Caki2 (cell line): ENCODE measurements around the gene TUBG1. TPM values are rescaled to one million over a fixed set of nuclear protein-coding genes. Genes with fewer than 3 reads are reported as not detected.
"Not testable (repeated sequence)": the region's sequence is repeated elsewhere in the genome, so short reads cannot be mapped to it uniquely, and the experiment has no call there.

ENCODE experiments used
- DNase-seq: peaks from one replicate; pipeline ENCODE4 v3.0.0-alpha.2; 2015; ENCODE audit warnings: low read depth
- in situ Hi-C: cut with HindIII; loops from 2 replicates; pipeline ENCODE4 v1.10.0; 2016; ENCODE audit warnings: low sequenced_read_pairs, low pct_unique_long_range_greater_than_20kb, mixed read lengths
- total RNA-seq: library from RNA; depleted of rRNA; stranded (reverse); fragments of >200 nt; shearing (Covaris generic); gene quantifications from 2 replicates; pipeline ENCODE4 v1.2.3, GENCODE V29; 2014; ENCODE audit warnings: low replicate concordance

TUBG1 gene
- total RNA-seq, 1 experiment from 2014 or later = 76.6 TPM

DNA sequence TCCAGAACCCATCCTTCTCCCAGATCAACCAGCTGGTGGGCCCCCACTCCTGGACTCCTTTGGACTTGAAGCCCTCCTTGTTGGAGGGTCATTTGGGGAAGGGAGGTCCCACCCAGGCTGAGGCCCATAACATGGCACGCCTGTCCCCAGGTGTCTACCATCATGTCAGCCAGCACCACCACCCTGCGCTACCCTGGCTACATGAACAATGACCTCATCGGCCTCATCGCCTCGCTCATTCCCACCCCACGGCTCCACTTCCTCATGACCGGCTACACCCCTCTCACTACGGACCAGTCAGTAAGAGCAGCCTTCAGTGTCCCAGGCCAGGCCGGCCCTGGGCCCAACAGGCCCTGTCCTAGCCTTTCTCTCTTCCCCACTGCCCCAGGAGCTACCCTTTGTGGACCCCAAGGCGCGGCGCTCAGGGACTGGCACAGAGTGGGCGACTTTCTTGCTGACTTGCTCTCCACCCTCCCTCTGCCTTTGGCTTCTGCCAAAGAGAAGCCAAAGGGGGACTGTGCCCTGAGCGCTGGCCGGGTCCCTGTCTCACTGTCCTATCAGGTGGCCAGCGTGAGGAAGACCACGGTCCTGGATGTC, 4.3 kb downstream of the TUBG1 start:
- in situ Hi-C loops = loop anchor here (25.0 kb wide), 1 partner anchor 124 kb away; the partner anchor contains the start of gene EZH1
- DNase-seq = no peak

- no peak for DNase-seq
- in situ Hi-C loops = loop anchor here (25.0 kb wide), 1 partner anchor 119 kb away; the partner anchor contains the start of gene EZH1
Observed at GRCh38 chr17:42617956-42618431, 8.5 kb downstream of the TUBG1 start.

- in situ Hi-C loops = loop anchor here (25.0 kb wide), 1 partner anchor 119 kb away; the partner anchor contains the start of gene EZH1
Observed at GRCh38 chr17:42618442-42619150, 9.1 kb downstream of the TUBG1 start.

DNA sequence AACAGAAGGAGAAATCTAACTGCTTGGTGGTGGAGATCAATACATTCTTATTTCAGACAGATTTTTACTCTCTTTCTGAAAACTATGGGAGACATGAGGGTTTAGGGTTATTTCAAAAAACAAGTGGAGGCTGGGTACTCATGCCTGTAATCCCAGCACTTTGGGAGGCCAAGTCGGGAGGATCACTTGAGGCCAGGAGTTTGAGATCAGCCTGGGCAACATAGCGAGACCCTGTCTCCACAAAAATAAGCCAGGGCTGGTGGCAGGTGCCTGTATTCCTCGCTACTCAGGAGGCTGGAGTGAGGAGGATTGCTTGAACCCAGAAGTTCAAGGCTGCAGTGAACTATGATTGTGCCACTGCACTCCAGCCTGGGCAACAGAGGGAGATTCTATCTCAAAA, 12.5 kb downstream of the TUBG1 start:
- in situ Hi-C loops = loop anchor here (25.0 kb wide), 1 partner anchor 115 kb away; the partner anchor contains the start of gene EZH1
- not testable (repeated sequence) for DNase-seq

More at GRCh38 chr17:42618442-42619150, 9.1 kb downstream of the TUBG1 start:
- DNase-seq = peak; percentile 59

DNA sequence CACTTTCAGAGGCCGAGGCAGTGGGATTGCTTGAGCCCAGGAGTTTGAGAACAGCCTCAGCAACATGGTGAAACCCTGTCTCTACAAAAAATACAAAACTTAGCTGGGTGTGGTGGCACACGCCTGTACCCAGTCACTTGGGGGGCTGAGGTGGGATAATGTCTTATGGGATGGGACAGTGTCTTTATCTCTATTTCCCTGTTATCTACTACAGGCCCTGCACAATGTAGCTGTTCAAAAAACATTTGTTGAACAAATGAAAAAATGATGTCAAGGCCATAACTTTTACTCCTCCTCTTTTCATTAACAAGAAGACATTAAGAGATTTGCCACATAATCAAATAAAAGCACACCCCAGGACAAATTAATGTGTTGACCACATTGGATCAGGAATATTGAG, 13.8 kb downstream of the TUBG1 start:
- no peak for DNase-seq
- in situ Hi-C loops = loop anchor here (25.0 kb wide), 1 partner anchor 114 kb away; the partner anchor contains the start of gene EZH1

DNA sequence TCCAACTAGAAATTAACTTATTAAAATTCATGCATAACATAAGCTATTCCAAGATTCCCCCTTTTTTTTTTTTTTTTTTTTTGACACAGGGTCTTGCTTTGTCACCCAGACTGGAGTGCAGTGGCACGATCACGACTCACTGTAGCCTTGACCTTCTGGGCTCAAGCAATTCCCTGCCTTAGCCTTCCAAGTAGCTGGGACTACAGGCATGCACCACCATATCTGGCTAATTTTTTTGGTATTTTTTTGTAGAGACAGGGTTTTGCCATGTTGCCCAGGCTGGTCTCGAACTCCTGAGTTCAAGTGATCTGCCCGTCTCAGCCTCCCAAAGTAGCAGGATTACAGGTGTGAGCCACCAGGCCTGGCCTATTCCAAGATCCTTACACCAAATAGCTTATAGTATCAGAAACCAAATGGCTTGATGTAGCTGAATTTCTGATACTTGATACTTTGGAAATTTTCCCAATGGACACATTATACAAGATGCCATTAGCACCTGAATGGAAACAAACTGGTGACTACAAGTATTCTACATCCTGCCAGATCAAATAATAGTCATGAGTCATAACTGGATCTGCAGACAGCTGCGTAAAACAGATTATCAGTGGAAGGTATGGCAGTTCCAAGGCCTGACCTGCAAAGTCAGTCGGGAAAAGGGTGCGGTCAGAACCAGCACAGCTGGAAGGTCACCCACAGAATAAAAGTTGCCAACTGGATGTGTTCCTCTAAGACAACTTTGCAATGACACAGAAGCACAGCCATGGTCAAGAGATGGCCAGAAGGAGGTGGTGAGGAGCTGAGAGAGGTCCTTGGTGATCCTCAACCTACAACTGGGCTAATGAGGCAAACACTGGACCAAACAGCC, 14.5 kb downstream of the TUBG1 start:
- DNase-seq = peak; percentile 72
- in situ Hi-C loops = loop anchor here (25.0 kb wide), 1 partner anchor 113 kb away; the partner anchor contains the start of gene EZH1

DNA sequence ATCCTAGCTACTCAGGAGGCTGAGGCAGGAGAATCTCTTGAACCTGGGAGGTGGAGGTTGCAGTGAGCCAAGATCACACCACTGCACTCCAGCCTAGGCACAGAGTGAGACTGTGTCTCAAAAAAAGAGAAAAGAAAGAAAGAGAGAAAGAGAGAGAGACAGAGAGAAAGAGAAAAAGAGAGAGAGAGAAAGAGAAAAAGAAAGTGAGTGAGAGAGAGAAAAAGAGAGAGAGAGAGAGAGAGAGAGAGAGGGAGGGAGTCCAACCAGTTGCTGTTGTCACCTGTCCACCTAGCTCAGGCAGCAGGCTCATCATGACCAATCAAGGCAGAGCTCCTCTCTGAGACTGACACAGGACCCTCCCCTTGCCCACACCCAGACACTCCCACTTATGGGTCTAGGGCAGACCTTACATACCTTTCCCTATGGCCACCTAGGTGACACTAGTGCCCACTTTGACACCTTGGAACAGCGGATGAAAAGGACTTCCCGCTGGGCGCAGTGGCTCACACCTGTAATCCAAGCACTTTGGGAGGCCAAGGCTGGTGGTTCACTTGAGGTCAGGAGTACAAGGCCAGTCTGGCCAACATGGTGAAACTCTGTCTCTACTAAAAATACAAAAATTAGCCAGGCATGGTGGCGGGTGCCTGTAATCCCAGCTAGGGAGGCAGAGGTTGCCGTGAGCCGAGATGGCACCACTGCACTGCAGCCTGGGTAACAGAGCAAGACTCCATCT, 17.7 kb downstream of the TUBG1 start:
- DNase-seq, in situ Hi-C loops: not testable (repeated sequence)

DNA sequence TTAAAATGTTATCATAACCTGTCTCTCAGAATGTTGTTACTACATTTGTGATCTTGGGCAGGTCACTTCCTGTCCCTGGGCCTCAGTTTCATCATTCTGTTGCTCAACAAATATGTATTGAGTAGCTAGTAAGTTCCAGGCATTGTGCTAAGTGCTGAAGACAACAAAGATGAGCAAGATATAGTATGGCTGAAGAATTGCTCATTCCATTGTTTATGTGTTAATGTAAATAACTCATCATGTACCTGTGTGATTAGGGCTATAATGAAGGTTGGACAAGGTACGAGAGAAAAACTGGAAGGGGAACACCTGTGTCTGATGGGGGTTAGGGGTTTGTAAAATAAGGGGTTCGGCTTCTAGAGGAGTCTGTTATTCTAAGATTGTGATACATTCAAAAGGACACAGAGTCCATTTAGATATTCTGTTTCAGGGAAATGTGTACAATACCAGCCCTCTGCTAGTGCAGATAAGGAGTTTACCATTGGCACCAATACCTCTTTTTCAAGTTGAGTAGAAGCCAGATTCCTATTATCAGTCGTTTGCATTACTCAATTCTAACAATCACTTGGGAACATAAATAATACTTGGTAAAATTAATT, 20.0 kb downstream of the TUBG1 start:
- in situ Hi-C loops = no loop called here
- DNase-seq = no peak

GRCh38 chr17:42632949-42633444, 23.5 kb downstream of the TUBG1 start:
- no peak for DNase-seq
- in situ Hi-C loops = no loop called here

DNA sequence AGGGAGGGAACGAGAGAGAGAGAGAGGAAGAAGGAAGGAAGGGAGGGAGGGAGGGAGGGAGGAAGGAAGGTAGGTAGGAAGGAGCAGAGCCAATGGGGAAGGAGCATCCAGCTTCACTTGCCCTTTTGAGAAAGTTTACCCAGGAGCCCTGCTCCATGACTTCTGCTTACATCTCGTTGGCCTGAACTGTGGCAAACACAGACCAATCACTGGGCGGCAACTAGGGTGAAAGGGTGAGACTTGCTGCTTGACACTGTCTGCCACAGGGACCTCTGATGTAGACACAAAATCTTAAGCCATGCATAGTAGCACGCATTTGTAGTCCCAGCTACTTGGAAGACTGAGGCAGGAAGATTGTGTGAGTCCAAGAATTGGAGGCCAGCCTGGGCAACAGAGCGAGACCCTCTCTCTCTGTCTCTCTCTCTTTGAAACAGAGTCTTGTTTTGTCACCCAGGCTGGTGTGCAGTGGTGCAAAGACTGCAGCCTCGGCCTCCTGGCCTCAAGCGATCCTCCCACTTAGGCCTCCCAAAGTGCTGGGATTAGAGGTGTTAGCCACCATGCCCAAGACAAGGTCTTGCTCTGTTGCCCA, 30.1 kb downstream of the TUBG1 start:
- in situ Hi-C loops = no loop called here
- DNase-seq = no peak

DNA sequence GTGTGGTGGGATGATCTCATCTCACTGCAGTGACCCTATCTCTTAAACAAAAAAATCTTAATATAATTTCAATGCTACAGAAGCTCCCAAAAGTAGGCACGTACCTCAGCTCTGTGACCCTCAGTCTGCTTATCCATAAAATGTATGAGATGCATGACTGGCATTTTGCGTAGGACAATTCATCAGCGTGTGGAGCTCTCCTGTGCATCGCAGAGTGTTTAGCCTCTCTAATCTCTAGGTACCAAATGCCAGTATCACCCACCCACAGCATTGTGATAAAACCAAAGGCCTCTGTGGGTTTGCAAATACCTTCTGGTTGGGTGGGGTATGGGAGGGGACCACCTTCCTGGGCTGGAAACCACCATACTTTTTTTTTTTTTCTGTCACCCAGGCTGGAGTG, 30.6 kb downstream of the TUBG1 start:
- no peak for DNase-seq
- in situ Hi-C loops = no loop called here

DNA sequence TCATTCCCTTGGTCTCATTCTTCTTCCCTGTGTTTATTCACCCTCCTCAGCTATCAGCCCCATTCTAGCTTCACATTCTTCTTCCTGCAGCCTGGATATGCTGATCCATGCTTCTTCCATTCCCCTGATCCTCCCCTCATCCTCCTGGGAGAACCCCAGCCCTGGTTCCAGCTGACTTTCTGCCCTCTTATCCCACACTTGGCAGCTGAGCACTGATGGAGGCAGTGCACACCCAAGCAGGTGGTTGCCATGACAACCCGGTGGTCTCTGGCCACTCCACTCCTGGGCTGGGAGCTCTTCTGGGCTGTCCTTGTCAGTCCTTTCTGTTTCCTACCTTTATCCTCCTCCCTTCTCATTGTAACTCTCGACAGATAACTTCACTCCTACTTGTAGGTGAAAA, 32.9 kb downstream of the TUBG1 start:
- no peak for DNase-seq
- in situ Hi-C loops = no loop called here

- peak; percentile 25 for DNase-seq
- in situ Hi-C loops = no loop called here
Observed at GRCh38 chr17:42647778-42648177, 38.3 kb downstream of the TUBG1 start.

DNA sequence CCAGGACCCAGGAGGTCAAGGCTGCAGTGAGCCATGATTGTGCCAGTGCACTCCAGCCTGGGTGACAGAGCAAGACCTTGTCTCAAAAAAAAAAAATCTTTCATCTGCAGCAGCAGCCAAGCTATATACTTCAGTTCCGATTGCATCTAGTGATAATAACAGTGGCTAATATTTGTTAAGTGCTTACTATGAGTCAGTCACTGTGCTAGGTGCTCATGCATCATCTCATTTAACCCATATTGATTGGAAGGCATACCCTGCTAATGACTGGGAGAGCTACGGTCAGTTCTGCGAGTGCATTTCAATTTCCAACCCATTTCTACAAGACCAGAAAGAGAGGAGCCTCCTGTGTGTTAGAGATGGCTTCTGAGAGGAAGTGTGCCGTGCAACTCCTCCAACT, 41.9 kb downstream of the TUBG1 start:
- DNase-seq = no peak
- in situ Hi-C loops = no loop called here

DNA sequence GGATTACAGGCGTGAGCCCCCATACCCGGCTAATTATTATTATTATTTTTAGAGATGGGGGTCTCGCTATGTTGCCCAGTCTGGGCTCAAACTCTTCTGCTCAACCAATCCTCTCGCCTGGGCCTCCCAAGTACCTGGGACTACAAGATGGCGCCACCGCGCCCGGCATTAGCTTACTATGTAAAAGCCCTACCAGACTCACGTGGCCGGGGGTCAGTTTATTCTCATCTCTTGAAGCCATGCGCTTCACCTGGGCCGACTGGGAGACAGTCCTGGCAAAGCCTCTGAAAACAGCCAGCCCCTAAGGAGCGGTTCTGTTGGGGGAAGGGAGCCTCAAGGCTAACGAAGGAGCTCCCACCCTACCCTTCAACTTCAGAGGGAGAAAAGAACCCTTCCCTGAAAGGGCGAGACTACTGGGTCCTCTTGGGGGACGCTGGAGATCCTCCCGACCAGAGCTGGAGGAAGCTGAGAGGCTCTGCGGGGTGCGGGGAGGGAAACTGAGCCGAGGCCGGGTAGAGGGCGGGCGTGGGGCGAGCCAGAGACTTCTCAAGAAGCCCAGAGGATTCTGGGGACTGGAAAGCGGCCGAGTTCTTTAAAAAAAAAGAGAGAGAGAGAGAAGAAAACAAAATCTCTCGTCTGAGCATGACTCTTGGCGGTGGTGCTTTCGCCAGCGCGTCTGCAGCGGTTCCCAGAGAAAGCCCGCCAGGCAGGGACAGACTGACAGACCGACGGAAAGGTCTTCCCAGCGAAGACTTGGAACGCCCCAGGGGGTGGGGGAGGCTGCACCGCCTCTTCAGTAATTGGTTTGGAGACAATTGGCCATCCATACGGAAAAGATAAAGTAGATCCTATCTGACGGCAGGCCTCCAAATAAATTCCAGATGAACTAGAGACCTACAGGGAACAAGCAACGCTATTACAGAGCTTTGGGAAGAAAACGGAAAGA, 44.0 kb downstream of the TUBG1 start:
- in situ Hi-C loops = no loop called here
- no peak for DNase-seq

- DNase-seq = no peak
- in situ Hi-C loops = no loop called here
Observed at GRCh38 chr17:42655528-42655927, 46.0 kb downstream of the TUBG1 start.
